Measurements from ENCODE around the gene PDZD2. TPM values are rescaled to one million over a fixed set of nuclear protein-coding genes. Genes with fewer than 3 reads are reported as not detected.
"Not testable (repeated sequence)": the region's sequence is repeated elsewhere in the genome, so short reads cannot be mapped to it uniquely, and the experiment has no call there.

PDZD2 gene
- total RNA-seq, 2 experiments from 2014 or later = not detected

DNA sequence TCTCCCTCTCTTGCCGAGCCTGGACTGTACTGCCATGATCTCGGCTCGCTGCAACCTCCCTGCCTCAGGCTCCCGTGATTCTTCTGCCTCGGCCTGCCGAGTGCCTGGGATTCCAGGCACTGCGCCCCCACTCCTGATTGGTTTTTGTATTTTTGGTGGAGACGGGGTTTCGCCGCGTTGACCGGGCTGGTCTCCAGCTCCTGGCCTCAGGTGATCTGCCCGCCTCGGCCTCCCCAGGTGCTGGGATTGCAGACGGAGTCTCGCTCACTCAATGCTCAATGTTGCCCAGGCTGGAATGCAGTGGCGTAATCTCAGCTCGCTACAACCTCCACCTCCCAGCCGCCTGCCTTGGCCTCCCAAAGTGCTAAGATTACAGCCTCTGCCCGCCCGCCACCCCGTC, 400.2 kb downstream of the PDZD2 start:
- H3K36me3 Mint-ChIP-seq (ENCODE audit: low read depth); DNase-seq; H3K27ac Mint-ChIP-seq; CTCF ChIA-PET; H3K4me3 Mint-ChIP-seq; POLR2A ChIA-PET; H3K4me1 Mint-ChIP-seq; H3K27me3 Mint-ChIP-seq; H3K9me3 Mint-ChIP-seq: not testable (repeated sequence)

DNA sequence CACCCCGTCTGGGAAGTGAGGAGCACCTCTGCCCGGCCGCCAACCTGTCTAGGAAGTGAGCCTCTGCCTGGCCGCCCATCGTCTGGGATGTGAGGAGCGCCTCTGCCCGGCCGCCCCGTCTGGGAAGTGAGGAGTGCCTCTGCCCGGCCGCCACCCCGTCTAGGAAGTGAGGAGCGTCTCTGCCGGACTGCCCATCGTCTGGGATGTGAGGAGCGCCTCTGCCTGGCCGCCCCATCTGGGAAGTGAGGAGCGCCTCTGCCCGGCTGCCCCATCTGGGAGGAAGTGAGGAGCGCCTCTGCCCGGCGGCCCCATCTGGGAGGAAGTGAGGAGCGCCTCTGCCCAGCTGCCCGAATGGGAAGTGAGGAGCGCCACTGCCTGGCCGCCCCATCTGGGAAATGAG, 400.7 kb downstream of the PDZD2 start:
- H3K4me1 Mint-ChIP-seq; H3K4me3 Mint-ChIP-seq; CTCF ChIA-PET; H3K36me3 Mint-ChIP-seq (ENCODE audit: low read depth); H3K27me3 Mint-ChIP-seq; H3K27ac Mint-ChIP-seq; DNase-seq; H3K9me3 Mint-ChIP-seq; POLR2A ChIA-PET: not testable (repeated sequence)

DNA sequence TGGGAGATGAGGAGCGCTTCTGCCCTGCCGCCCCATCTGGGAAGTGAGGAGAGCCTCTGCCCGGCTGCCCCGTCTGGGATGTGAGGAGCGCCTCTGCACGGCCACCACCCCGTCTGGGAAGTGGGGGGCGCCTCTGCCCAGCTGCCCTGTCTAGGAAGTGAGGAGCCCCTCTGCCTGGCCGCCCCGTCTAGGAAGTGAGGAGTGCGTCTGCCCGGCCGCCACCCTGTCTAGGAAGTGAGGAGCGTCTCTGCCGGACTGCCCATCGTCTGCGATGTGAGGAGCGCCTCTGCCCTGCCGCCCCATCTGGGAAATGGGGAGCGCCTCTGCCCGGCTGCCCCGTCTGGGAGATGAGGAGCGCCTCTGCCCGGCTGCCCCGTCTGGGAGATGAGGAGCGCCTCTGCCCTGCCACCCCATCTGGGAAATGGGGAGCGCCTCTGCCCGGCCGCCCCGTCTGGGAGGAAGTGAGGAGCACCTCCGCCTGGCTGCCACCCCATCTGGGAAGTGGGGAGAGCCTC, 401.3 kb downstream of the PDZD2 start:
- H3K9me3 Mint-ChIP-seq; H3K36me3 Mint-ChIP-seq (ENCODE audit: low read depth); DNase-seq; H3K27ac Mint-ChIP-seq; H3K27me3 Mint-ChIP-seq; H3K4me1 Mint-ChIP-seq; H3K4me3 Mint-ChIP-seq; POLR2A ChIA-PET; CTCF ChIA-PET: not testable (repeated sequence)

DNA sequence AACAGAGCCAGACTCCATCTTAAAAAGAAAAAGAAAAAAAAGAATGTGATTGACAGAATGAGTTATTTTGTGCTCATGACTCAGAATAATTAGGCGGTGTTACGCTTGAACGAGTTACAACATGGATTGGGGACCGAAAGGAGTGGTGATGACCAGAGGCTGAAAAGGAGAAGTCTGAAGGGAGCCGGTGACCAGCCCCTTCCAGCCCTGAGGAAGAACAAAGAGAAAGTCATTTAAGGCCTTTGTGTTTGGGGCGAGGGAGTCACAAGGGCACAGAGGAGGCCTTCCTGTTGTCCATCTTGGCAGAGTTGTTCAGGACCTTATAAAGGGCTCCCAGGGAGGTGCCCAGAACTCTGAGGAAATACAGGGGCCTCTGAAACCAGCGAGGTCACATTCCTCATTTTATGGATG, 403.6 kb downstream of the PDZD2 start:
- no peak overlapping the region for H3K27ac Mint-ChIP-seq
- no peak for DNase-seq
- no peaks in the 10 kb centered on the region for H3K9me3 Mint-ChIP-seq
- CTCF ChIA-PET = no interaction called here
- no peaks in the 10 kb centered on the region for H3K4me1 Mint-ChIP-seq
- H3K4me3 Mint-ChIP-seq = no peak overlapping the region
- H3K27me3 Mint-ChIP-seq = no peaks in the 10 kb centered on the region
- POLR2A ChIA-PET = no interaction called here
- no peaks in the 10 kb centered on the region for H3K36me3 Mint-ChIP-seq (ENCODE audit: low read depth)

DNA sequence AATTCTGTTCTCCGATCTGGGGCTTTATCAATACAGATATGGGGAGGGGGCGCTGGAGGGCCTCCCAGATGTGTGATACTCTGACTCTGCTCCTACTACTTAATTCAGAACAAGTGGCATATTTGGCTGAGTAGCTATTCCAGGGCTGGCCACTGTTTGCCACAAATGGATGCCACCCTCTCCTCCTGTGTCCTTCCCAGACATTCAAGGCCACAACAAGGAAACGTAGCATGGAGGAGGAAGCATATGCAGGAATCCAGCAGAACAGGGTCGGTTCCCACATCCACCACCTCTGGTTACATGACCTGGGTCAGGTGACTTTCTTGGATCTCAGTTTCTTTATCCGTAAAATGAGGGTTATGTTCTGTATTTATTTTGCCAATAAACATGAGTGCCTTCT, 404.2 kb downstream of the PDZD2 start:
- DNase-seq = no peak
- no peaks in the 10 kb centered on the region for H3K36me3 Mint-ChIP-seq (ENCODE audit: low read depth)
- H3K9me3 Mint-ChIP-seq = no peaks in the 10 kb centered on the region
- H3K4me3 Mint-ChIP-seq = no peak overlapping the region
- POLR2A ChIA-PET = no interaction called here
- CTCF ChIA-PET = no interaction called here
- H3K27me3 Mint-ChIP-seq = peaks cover 3% of the 10 kb centered on the region
- no peaks in the 10 kb centered on the region for H3K4me1 Mint-ChIP-seq
- no peak overlapping the region for H3K27ac Mint-ChIP-seq

DNA sequence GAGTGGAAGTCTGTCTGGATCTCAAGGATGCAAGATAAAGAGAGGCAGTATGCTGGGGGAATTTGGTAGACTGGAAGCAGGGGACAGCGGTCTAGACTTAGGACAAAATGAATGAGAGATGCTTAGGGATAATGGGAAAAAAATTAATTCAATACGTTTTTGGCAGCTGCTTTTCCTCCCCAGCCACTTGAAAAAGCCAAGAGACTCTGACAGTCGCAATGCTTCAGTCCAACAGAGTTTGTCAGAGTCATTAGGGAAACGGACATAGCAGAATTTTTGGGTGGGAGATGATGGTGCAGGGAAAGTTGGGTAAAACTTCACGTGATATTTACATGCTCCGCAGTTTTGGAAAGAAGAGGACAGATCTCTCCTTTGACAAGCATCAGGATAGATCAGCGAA, 405.5 kb downstream of the PDZD2 start:
- Mint-ChIP-seq H3K27me3 (peaks cover 4% of the 10 kb centered on the region), H3K36me3 (ENCODE audit: low read depth) (no peaks in the 10 kb centered on the region), H3K4me1 (no peaks in the 10 kb centered on the region), H3K27ac (no peak overlapping the region), H3K4me3 (no peak overlapping the region), H3K9me3 (no peaks in the 10 kb centered on the region)
- CTCF ChIA-PET = no interaction called here
- DNase-seq = no peak
- POLR2A ChIA-PET = no interaction called here

DNA sequence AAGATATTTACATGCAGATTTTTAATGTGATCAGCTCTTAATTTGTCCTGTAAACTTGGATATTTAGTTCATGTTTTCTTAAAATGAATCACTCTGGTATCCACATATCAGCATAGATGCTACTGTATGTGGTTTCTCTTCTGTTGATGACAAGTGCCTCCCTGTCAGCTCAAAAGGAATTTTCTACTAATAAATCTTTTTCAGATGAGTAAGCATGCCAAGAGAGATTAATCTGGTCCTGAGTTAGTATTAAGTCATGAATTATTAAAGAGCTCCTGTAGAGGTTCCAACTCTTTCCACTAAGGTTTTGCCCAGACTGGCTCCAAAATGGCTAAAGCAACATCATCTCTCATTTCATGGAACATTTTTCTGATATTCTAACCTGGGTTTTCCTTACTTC, 406.0 kb downstream of the PDZD2 start:
- Mint-ChIP-seq H3K4me3 (no peak overlapping the region), H3K9me3 (no peaks in the 10 kb centered on the region), H3K27me3 (peaks cover 4% of the 10 kb centered on the region), H3K27ac (no peak overlapping the region), H3K4me1 (no peaks in the 10 kb centered on the region), H3K36me3 (ENCODE audit: low read depth) (no peaks in the 10 kb centered on the region)
- CTCF ChIA-PET = no interaction called here
- POLR2A ChIA-PET = no interaction called here
- DNase-seq = no peak

DNA sequence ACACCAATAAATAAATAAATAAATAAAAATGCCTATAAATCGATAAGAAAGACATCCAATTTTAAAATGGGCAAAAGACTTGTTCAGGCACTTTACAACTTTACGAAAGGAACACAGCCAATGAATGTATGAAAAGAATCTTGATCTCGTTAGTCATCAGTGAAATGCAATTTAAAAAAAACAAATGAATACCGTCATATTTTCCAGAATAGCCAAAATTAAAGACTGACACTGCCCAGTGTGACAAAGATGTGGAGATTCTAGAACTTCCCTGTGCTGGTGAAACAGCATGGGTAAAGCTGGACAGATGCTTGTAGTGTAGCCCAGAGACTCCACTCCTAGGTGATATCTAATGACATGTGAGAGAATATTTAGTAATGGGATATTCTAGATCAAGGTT, 408.1 kb downstream of the PDZD2 start:
- Mint-ChIP-seq H3K4me3 (no peak overlapping the region), H3K4me1 (no peaks in the 10 kb centered on the region), H3K27me3 (peaks cover 5% of the 10 kb centered on the region), H3K36me3 (ENCODE audit: low read depth) (no peaks in the 10 kb centered on the region), H3K27ac (no peak overlapping the region), H3K9me3 (no peaks in the 10 kb centered on the region)
- CTCF ChIA-PET = no interaction called here
- POLR2A ChIA-PET = no interaction called here
- no peak for DNase-seq

DNA sequence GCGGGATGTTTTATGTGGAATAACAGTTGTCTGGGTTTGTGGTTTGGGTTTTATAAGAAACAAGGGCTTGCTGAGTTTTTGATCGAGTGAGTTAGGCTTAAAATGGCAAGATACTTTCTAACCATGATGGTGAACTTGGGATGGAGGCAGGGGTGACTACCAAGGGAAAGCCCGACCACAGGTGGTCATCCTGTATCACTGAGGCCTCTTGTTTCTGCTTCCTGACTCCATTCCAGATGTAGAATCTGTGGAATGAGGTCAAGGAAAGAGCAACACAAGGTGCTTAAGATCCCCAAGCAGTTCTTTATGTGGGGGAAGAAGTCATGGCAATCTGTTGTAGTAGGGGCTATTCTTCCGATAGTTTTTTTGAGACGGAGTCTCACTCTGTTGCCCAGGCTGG, 412.9 kb downstream of the PDZD2 start:
- DNase-seq = no peak
- Mint-ChIP-seq H3K9me3 (no peaks in the 10 kb centered on the region), H3K27me3 (peaks cover 5% of the 10 kb centered on the region), H3K4me3 (no peak overlapping the region), H3K4me1 (no peaks in the 10 kb centered on the region), H3K36me3 (ENCODE audit: low read depth) (no peaks in the 10 kb centered on the region), H3K27ac (no peak overlapping the region)
- ChIA-PET POLR2A (no interaction called here), CTCF (no interaction called here)

DNA sequence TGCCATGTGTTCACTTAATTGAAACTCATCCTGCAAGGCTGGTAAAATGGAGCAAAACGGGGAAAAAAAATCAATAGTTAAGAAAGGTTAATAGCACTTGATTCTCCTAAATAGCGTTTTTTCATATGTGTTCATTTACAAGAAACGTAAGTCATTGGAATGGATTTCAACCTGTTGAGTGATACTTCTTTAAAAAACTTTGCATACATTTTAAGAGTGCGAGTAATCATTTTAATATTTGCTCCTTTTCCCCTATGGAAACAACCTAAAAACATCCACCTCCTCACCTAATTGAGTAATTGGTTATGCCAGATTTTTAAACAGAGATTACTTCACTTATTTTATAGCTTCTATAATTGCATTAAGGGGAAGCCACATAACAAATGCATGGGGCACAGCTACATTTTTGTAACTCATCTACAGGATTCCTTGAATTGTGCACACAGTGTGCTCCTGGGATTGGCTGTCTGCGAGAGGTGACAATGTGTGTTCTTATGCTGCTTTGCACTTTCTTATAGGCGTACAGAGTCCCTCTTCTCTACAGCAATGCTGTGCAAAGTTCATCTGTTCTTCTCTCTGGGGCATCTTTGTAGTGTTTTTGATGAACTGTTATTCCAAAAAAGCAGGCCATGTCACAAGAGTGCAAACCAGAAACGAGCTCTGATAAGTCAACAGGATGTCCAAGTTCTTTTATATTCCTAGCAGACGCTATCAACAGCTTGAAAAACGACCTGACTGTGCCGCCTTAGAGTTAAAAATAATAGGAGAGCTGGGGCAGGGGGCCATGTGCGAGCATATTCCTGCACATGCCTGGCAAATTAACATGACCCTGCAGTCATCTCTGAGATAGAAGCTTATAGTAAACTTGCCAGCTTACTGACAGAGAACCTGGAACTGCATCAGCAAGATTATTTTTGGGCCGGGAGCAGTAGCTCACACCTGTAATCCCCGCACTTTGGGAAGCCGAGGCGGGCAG, 417.2 kb downstream of the PDZD2 start:
- Mint-ChIP-seq H3K4me3 (no peak overlapping the region), H3K4me1 (no peaks in the 10 kb centered on the region), H3K9me3 (no peaks in the 10 kb centered on the region), H3K27me3 (peaks cover 5% of the 10 kb centered on the region), H3K27ac (no peak overlapping the region), H3K36me3 (ENCODE audit: low read depth) (no peaks in the 10 kb centered on the region)
- CTCF ChIA-PET = interaction anchor here (0.8 kb wide), 1 partner anchor 176 kb away, joined by 3 read pairs; no protein-coding TSS in a partner anchor
- POLR2A ChIA-PET = no interaction called here
- no peak for DNase-seq

DNA sequence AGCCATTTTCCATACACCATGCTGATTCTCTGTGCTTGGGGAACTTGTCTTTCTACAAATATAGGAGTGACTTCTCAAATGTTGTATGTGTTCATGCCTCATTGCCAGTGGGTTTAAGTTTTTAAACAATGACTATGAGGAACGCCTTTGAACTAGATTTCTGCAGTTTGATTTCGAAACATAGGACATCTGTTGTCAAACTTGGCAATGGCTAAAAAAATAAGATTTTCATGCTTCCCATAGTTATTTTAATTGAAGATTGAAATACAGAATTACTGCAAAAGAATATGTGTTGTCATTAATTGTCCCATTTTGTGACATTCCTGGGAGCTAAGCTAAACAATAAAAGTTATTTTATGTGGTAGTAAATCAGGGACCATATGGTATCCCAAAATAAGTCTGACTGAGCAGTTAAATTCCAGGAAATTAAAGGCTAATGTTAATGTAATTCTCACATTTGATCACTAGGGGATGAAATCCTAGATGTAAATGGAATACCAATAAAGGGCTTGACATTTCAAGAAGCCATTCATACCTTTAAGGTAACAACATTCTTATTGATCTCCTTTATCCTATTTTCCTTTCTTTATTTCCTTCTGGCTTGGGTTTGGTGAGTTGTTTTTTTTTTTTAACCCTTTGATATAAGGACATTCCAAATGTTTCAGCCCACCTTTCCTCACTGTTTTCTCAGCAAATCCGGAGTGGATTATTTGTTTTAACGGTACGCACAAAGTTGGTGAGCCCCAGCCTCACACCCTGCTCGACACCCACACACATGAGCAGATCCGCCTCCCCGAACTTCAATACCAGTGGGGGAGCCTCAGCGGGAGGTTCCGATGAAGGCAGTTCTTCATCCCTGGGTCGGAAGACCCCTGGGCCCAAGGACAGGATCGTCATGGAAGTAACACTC, 418.5 kb downstream of the PDZD2 start:
- DNase-seq = no peak
- no peak overlapping the region for H3K4me3 Mint-ChIP-seq
- POLR2A ChIA-PET = no interaction called here
- H3K27me3 Mint-ChIP-seq = peaks cover 5% of the 10 kb centered on the region
- H3K27ac Mint-ChIP-seq = no peak overlapping the region
- no peaks in the 10 kb centered on the region for H3K9me3 Mint-ChIP-seq
- H3K4me1 Mint-ChIP-seq = no peaks in the 10 kb centered on the region
- H3K36me3 Mint-ChIP-seq (ENCODE audit: low read depth) = no peaks in the 10 kb centered on the region
- CTCF ChIA-PET = no interaction called here

DNA sequence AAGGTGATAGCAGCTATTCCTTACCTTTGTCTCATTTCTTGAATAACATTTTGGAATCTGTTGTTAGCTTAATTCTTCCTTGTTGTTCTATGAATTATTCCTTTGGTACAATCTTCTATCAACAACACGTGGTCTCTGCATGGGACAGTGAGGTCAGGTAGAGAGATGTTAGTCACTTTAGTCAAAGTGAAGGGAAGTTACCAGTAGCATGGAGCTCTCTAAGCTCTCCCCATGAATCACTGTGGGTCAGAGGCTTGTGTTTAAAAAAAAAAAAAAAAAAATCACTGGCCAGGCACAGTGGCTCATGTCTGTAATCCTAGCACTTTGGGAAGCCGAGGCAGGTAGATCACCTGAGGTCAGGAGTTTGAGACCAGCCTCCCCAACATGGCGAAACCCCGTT, 419.2 kb downstream of the PDZD2 start:
- Mint-ChIP-seq H3K36me3 (ENCODE audit: low read depth) (no peaks in the 10 kb centered on the region), H3K9me3 (no peaks in the 10 kb centered on the region), H3K4me3 (no peak overlapping the region), H3K27me3 (peaks cover 5% of the 10 kb centered on the region), H3K4me1 (no peaks in the 10 kb centered on the region), H3K27ac (no peak overlapping the region)
- ChIA-PET CTCF (interaction anchor here (0.7 kb wide), 1 partner anchor 380 kb away, joined by 4 read pairs; no protein-coding TSS in a partner anchor), POLR2A (no interaction called here)
- DNase-seq = no peak

DNA sequence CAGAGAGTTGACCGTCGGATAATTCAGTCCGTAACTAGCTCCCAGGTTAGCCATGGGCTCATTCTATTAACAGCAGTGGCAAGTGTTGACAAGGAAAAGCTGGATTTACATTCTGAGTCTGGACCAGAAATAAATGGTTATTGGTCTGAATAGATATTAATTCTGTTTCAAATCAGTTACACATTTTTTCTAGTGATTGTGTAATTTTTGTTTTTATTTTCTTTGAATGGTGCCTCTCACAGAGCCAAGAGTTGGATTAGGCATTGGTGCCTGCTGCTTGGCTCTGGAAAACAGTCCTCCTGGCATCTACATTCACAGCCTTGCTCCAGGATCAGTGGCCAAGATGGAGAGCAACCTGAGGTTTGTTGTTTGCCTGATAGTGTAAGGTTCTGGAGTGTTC, 420.1 kb downstream of the PDZD2 start:
- Mint-ChIP-seq H3K36me3 (ENCODE audit: low read depth) (no peaks in the 10 kb centered on the region), H3K27ac (no peak overlapping the region), H3K27me3 (peaks cover 5% of the 10 kb centered on the region), H3K9me3 (no peaks in the 10 kb centered on the region), H3K4me1 (no peaks in the 10 kb centered on the region), H3K4me3 (no peak overlapping the region)
- ChIA-PET CTCF (no interaction called here), POLR2A (no interaction called here)
- no peak for DNase-seq
